ENCODE measurements around the gene AUTS2. TPM values are rescaled to one million over a fixed set of nuclear protein-coding genes. Genes with fewer than 3 reads are reported as not detected.

AUTS2 gene
- total RNA-seq, 1 experiment from 2014 or later: 256 TPM

- H3K23ac ChIP-seq (ENCODE audit: insufficient read length, low read depth, low read length): no peak overlapping the region
- no peak overlapping the region for H2BK20ac ChIP-seq (ENCODE audit: low read depth, low read length, poor library complexity, severe bottlenecking)
- no peak overlapping the region for H3K18ac ChIP-seq (ENCODE audit: insufficient read length, low read depth, low read length)
- no peak overlapping the region for H3K4me3 Mint-ChIP-seq
- H3K4ac ChIP-seq (ENCODE audit: low read depth, low read length): no peak overlapping the region
- no peak overlapping the region for H3T11ph ChIP-seq (ENCODE audit: low read length)
- H3K23me2 ChIP-seq (ENCODE audit: insufficient read length, low read depth, low read length, poor library complexity, severe bottlenecking): no peaks in the 10 kb centered on the region
- H4K20me1 ChIP-seq (ENCODE audit: control insufficient read depth, insufficient read depth, insufficient read length): no peaks in the 10 kb centered on the region
- no peaks in the 10 kb centered on the region for H3K9me3 ChIP-seq (ENCODE audit: control insufficient read depth, low read depth, low read length)
- H3K4me1 Mint-ChIP-seq: peaks cover 29 to 38% of the 10 kb centered on the region in 2 experiments
- H2BK12ac ChIP-seq (ENCODE audit: insufficient read length, low read depth, low read length): no peak overlapping the region
- H3K9me3 Mint-ChIP-seq: no peaks in the 10 kb centered on the region
- no peak overlapping the region for H2AFZ ChIP-seq (ENCODE audit: low read length)
- H2BK5ac ChIP-seq (ENCODE audit: insufficient read length, low read length): no peak overlapping the region
- H2BK15ac ChIP-seq (ENCODE audit: low read depth, low read length): no peak overlapping the region
- H4K5ac ChIP-seq (ENCODE audit: insufficient read length, low read depth, low read length): no peak overlapping the region
- no peaks in the 10 kb centered on the region for H3K27me3 ChIP-seq (ENCODE audit: insufficient read depth, low read length)
- no peak overlapping the region for H3K14ac ChIP-seq (ENCODE audit: insufficient read depth, low read length)
- no peak overlapping the region for H3K27ac Mint-ChIP-seq
- H2AK5ac ChIP-seq (ENCODE audit: insufficient read length, low read length): no peak overlapping the region
- H3K27me3 Mint-ChIP-seq (ENCODE audit: low read depth): no peaks in the 10 kb centered on the region; the same call in 1 of the 2 replicates
- H2BK120ac ChIP-seq (ENCODE audit: low read depth, low read length, poor library complexity, severe bottlenecking): no peak overlapping the region
- no peaks in the 10 kb centered on the region for H3K79me1 ChIP-seq (ENCODE audit: insufficient read depth, low read depth, low read length, poor library complexity, severe bottlenecking)
- H3K56ac ChIP-seq (ENCODE audit: insufficient read length, low read depth, low read length): no peak overlapping the region
- H4K91ac ChIP-seq (ENCODE audit: insufficient read length, low read depth, low read length): no peak overlapping the region
- no CpG with 5 or more reads among the region's 4 CpGs for WGBS (ENCODE audit: extremely low coverage, insufficient read length, low lambda C conversion rate)
- H3K4me1 ChIP-seq (ENCODE audit: insufficient read depth, low read length): peaks cover 3% of the 10 kb centered on the region; the same call in 1 of the 2 replicates
- no peaks in the 10 kb centered on the region for H3K36me3 Mint-ChIP-seq (ENCODE audit: insufficient read depth in 1 of 3, low read depth in 3 of 3)
- no peak for TF ChIP-seq CTCF (conservative IDR thresholded peaks at IDR 0.05)
- H3K9ac ChIP-seq (ENCODE audit: extremely low read depth, insufficient read length, low read length): no peak overlapping the region
- no peak overlapping the region for H3K27ac ChIP-seq (ENCODE audit: insufficient read length, low read depth, low read length)
- no peaks in the 10 kb centered on the region for H3K79me2 ChIP-seq (ENCODE audit: insufficient read depth, low read length)
- no peak for DNase-seq
- no peak overlapping the region for H3K4me2 ChIP-seq (ENCODE audit: insufficient read depth, insufficient read length, low read length)
- no peak overlapping the region for H4K8ac ChIP-seq (replicated peaks; ENCODE audit: insufficient read length, low read depth, low read length)
Observed at GRCh38 chr7:70031245-70031644, 433.0 kb downstream of the AUTS2 start.

Measured in H9 (cell line).